K562 (cell line): ENCODE results near the gene ARMC2. TPM values are rescaled to one million over a fixed set of nuclear protein-coding genes. Genes with fewer than 3 reads are reported as not detected.

Experiments
- ATAC-seq: fragments of 200-7000 bp; cut with Tn5 transposase; 3 replicates; pipeline ENCODE4 v1.9.1; 2020; ENCODE audit warnings: moderate library complexity
- BruUV-seq: library from RNA; stranded (reverse); fragments of 400-500 nt; replicated peaks from 2 replicates; lab custom pipeline; 2021; lab: Mats Ljungman, UMichigan
- CTCF ChIA-PET: fragments of 300-600 bp; formaldehyde crosslinking; extraction: SDS; loops from one replicate; lab custom pipeline; 2021; ENCODE audit warnings: low intra/inter-chr PET ratio; lab: Yijun Ruan, JAX
- POLR2A ChIA-PET: fragments of 300-600, 350-650 bp; sonication (Branson Sonifier 250); formaldehyde crosslinking; extraction: SDS; loops from one replicate; lab custom pipeline; 2021; ENCODE audit warnings: antibody characterized with exemption, inconsistent platforms; lab: Yijun Ruan, JAX
- DNase-seq, 4 experiments: peaks; one replicate each; pipeline versions ENCODE4 v3.0.0 to v3.0.0-alpha.2; 2011 to 2018; ENCODE audit warnings: low spot score in 3 of 4, mixed read lengths in 3 of 4; ENCODE audit errors: extremely low read depth in 1 of 4
- FAIRE-seq: peaks from 2 replicates; lab custom pipeline; 2011; peaks lifted over from hg19 to GRCh38; lab: Jason Lieb, UNC
- H2AFZ ChIP-seq: 2 replicates; pipeline ENCODE4 v1.6.0; 2011; ENCODE audit warnings: low read depth, low read length, control low read depth, inconsistent platforms
- H3K27ac ChIP-seq: fragments of 200-600 bp; 3 replicates; pipeline ENCODE4 v1.8.0; 2011; ENCODE audit warnings: low read depth, mild to moderate bottlenecking, control low read depth, inconsistent platforms, low read length, moderate library complexity, mixed read lengths; ENCODE audit errors: extremely low read depth
- H3K27me3 ChIP-seq, 2 experiments: fragments of 300-600 bp in 1 of 2; 2 replicates in 1 of 2; 3 replicates in 1 of 2; pipeline versions ENCODE4 v1.6.0 to v1.8.0; 2011; ENCODE audit warnings: inconsistent platforms in 2 of 2, low read length in 2 of 2, mild to moderate bottlenecking in 1 of 2, mixed read lengths in 1 of 2, moderate library complexity in 1 of 2; ENCODE audit not compliant: control insufficient read depth in 2 of 2, insufficient read depth in 2 of 2
- H3K36me3 ChIP-seq: fragments of 300-600 bp; 3 replicates; pipeline ENCODE4 v1.8.0; 2011; ENCODE audit warnings: mild to moderate bottlenecking, low read length, inconsistent platforms; ENCODE audit not compliant: control insufficient read depth, insufficient read depth
- H3K4me1 ChIP-seq, 2 experiments: fragments of 200-600 bp in 1 of 2; replicated peaks in 1 of 2; 2 replicates in 1 of 2; 3 replicates in 1 of 2; pipeline versions ENCODE4 v1.5.1 to v1.8.0; 2011; ENCODE audit warnings: inconsistent platforms in 2 of 2, low read length in 2 of 2, mild to moderate bottlenecking in 1 of 2, mixed read lengths in 1 of 2, moderate library complexity in 1 of 2; ENCODE audit not compliant: control insufficient read depth in 2 of 2, insufficient read depth in 2 of 2
- H3K4me2 ChIP-seq: 2 replicates; pipeline ENCODE4 v1.6.1; 2011; ENCODE audit warnings: low read length, control low read depth, inconsistent platforms, mixed read lengths; ENCODE audit not compliant: insufficient read depth
- H3K4me3 ChIP-seq: fragments of 200-600 bp; sonication (generic), shearing (Covaris generic); 2 replicates; pipeline ENCODE4 v1.5.1; 2016; ENCODE audit warnings: control low read depth, inconsistent platforms
- H3K79me2 ChIP-seq: fragments of 200-600 bp; 3 replicates; pipeline ENCODE4 v1.8.0; 2011; ENCODE audit warnings: low read length, inconsistent platforms; ENCODE audit not compliant: control insufficient read depth, insufficient read depth
- H3K9ac ChIP-seq, 2 experiments: 2 replicates each; pipeline versions ENCODE4 v1.6.0 to v1.6.1; 2011; ENCODE audit warnings: low read depth in 2 of 2, low read length in 2 of 2, control low read depth in 1 of 2, inconsistent platforms in 1 of 2, mild to moderate bottlenecking in 1 of 2, mixed read lengths in 1 of 2; ENCODE audit not compliant: insufficient read depth in 1 of 2
- H3K9me1 ChIP-seq: one replicate; pipeline ENCODE4 v1.6.0; 2011; ENCODE audit warnings: inconsistent platforms, mild to moderate bottlenecking, low read length, moderate library complexity; ENCODE audit not compliant: control insufficient read depth, insufficient read depth
- H3K9me3 ChIP-seq: replicated peaks from 2 replicates; pipeline ENCODE4 v1.5.1; 2011; ENCODE audit warnings: low read depth, low read length, inconsistent platforms; ENCODE audit not compliant: control insufficient read depth, insufficient read depth
- H4K20me1 ChIP-seq: replicated peaks from 2 replicates; pipeline ENCODE4 v1.6.1; 2011; ENCODE audit warnings: low read length, inconsistent platforms, mixed read lengths; ENCODE audit not compliant: control insufficient read depth, insufficient read depth
- BCOR ChIP-seq: fragments of 450-650 bp; IDR thresholded peaks from 2 replicates; pipeline ENCODE4 v1.6.1; 2016
- CREBBP ChIP-seq: IDR thresholded peaks from one replicate; pipeline ENCODE4 v1.6.1; 2012; ENCODE audit warnings: low read depth, mild to moderate bottlenecking, control low read depth, inconsistent platforms, low read length
- DIDO1 ChIP-seq: fragments of 450-650 bp; IDR thresholded peaks from 2 replicates; pipeline ENCODE4 v1.6.1; 2016; ENCODE audit warnings: low read depth, missing biosample characterization, missing genetic modification characterization
- DPF2 ChIP-seq: fragments of 450-650 bp; IDR thresholded peaks from 2 replicates; pipeline ENCODE4 v1.6.1; 2016
- E4F1 ChIP-seq: fragments of 250-450 bp; sonication (Bioruptor Pico); IDR thresholded peaks from 2 replicates; pipeline ENCODE4 v1.5.0; 2021; ENCODE audit warnings: mild to moderate bottlenecking, borderline replicate concordance
- KHSRP ChIP-seq: fragments of 450-650 bp; IDR thresholded peaks from 2 replicates; pipeline ENCODE4 v1.6.1; 2017
- PHF8 ChIP-seq: fragments of 200-600 bp; sonication (generic); IDR thresholded peaks from 2 replicates; pipeline ENCODE4 v1.6.1; 2012; ENCODE audit warnings: mixed run types, mild to moderate bottlenecking, inconsistent platforms, low read length, moderate library complexity, borderline replicate concordance
- SMARCA5 ChIP-seq: fragments of 450-650 bp; IDR thresholded peaks from 2 replicates; pipeline ENCODE4 v1.6.1; 2016
- TAF1 ChIP-seq: IDR thresholded peaks from 2 replicates; pipeline ENCODE4 v1.6.1; 2011; ENCODE audit warnings: mild to moderate bottlenecking, low read length, moderate library complexity; ENCODE audit not compliant: insufficient read depth, control insufficient read depth, severe bottlenecking; ENCODE audit errors: extremely low read depth
- TEAD2 ChIP-seq: fragments of 450-650 bp; IDR thresholded peaks from 2 replicates; pipeline ENCODE4 v1.6.1; 2016; ENCODE audit warnings: missing genetic modification characterization, control low read depth, missing compliant biosample characterization
- ZNF785 ChIP-seq: fragments of 250-450 bp; sonication (Bioruptor Pico); IDR thresholded peaks from 2 replicates; pipeline ENCODE4 v1.4.0; 2020; ENCODE audit warnings: mild to moderate bottlenecking
- WGBS: fragments of 100-300 bp; shearing (Covaris generic); methylation state at CpG from one replicate; pipeline ENCODE4 v1.1.6; 2016; ENCODE audit warnings: low coverage, mixed read lengths; ENCODE audit not compliant: insufficient coverage; ENCODE audit errors: missing lambda C conversion rate; 5-methylcytosine and 5-hydroxymethylcytosine counted together
- in situ Hi-C: fragments of 300-500 bp; cut with MboI; formaldehyde crosslinking; loops from 4 replicates; pipeline ENCODE4 v1.15.0; 2018; ENCODE audit warnings: inconsistent platforms, mixed read lengths
- intact Hi-C: fragments of 100-400 bp; cut with micrococcal nuclease; formaldehyde crosslinking; loops from 2 replicates; pipeline ENCODE4 v1.14.2; 2022
- polyA plus RNA-seq, 8 experiments: library from polyadenylated mRNA; depleted of rRNA in 4 of 8; stranded (reverse) in 5 of 8; unstranded in 3 of 8; fragments of >200 nt; fragmentation: Nextera tagmentation in 2 of 8; fragmentation: Illumina TruSeq in 1 of 8; extraction: Ambion mirVana in 2 of 8; extraction: Trizol in 1 of 8; gene quantifications; 2 replicates each; pipeline versions ENCODE4 v1.2.1 to v1.2.3, GENCODE V29; 2011 to 2014; ENCODE audit warnings: inconsistent platforms in 1 of 8, missing spikeins in 1 of 8
- total RNA-seq, 7 experiments: library from RNA; depleted of rRNA in 6 of 7; stranded (reverse); fragments of >200 nt in 6 of 7; fragmentation: Illumina TruSeq in 2 of 7; extraction: Trizol in 2 of 7; gene quantifications; 2 replicates each; pipeline versions ENCODE4 v1.2.1 to v1.2.3, GENCODE V29; 2011 to 2021; ENCODE audit warnings: low replicate concordance in 1 of 7

The ARMC2 gene
- total and polyA plus RNA-seq, 9 of the 15 experiments (the other 6 are each of a cell fraction or from before 2014, with no cell fraction given) = 0.14 to 3.0 (median 0.82) TPM

- ATAC-seq (no peak), FAIRE-seq (no peak), DNase-seq (no peak)
- Histone ChIP-seq H3K9me3 (no peaks in the 10 kb centered on the region), H4K20me1 (no peaks in the 10 kb centered on the region), H3K79me2 (no peaks in the 10 kb centered on the region), H3K9ac (no peak overlapping the region), H3K27ac (no peak overlapping the region), H3K4me1 (no peaks in the 10 kb centered on the region; a peak in 1 of 5 replicates), H2AFZ (no peak overlapping the region), H3K9me1 (no peaks in the 10 kb centered on the region), H3K4me2 (no peak overlapping the region), H3K4me3 (no peak overlapping the region), H3K36me3 (no peaks in the 10 kb centered on the region), H3K27me3 (peaks cover 18 to 43% of the 10 kb centered on the region in 2 experiments; a peak in 4 of 5 replicates)
- ChIA-PET POLR2A (interaction anchor here (1.1 to 3.3 kb wide), 2 partner anchors 8 to 148 kb away, joined by 5 to 12 read pairs; partner anchors contain the start of gene SESN1), CTCF (no interaction called here)
- intact Hi-C loops (no loop called here), in situ Hi-C loops (no loop called here)
- 4% methylated on average over 3 of the region's 3 CpGs for WGBS
- no TSS peak for BruUV-seq
- TF ChIP-seq E4F1 (CRISPR knock-in tag) (no peak), DIDO1 (tag) (no peak), SMARCA5 (no peak), BCOR (no peak), KHSRP (no peak), TEAD2 (tag) (no peak), ZNF785 (no peak), PHF8 (no peak), TAF1 (no peak), CREBBP (no peak), DPF2 (no peak)
Measured at GRCh38 chr6:108946695-108947094, 98.5 kb downstream of the ARMC2 start.
